Measurements from ENCODE around the gene IRAK2. TPM values are rescaled to one million over a fixed set of nuclear protein-coding genes. Genes with fewer than 3 reads are reported as not detected.

The IRAK2 gene
- total RNA-seq, 1 experiment from 2014 or later: 5.5 TPM

- POLR2A ChIA-PET (ENCODE audit: unreplicated experiment): no interaction called here
- TF ChIP-seq EZH2phosphoT487 (IDR thresholded peaks at IDR 0.05; ENCODE audit: borderline replicate concordance, low read length) (no peak), CTCF (conservative IDR thresholded peaks at IDR 0.05; ENCODE audit: low read depth, low read length) (no peak), EZH2 (IDR thresholded peaks at IDR 0.05; ENCODE audit: low read length, unreplicated experiment) (no peak)
- Histone ChIP-seq H3K9me3 (ENCODE audit: low read length) (no peaks in the 10 kb centered on the region), H3K9me2 (replicated peaks; ENCODE audit: low read length) (no peaks in the 10 kb centered on the region), H3K9ac (ENCODE audit: low read length) (peak overlapping the region; percentile 66), H3K79me2 (ENCODE audit: low read length) (peaks cover 15% of the 10 kb centered on the region; the same call in 1 of the 2 replicates), H4K20me1 (ENCODE audit: low read length) (no peaks in the 10 kb centered on the region), H2AFZ (ENCODE audit: low read length) (0 out of 2 replicates have a peak overlapping the region, but pooled peaks have one; percentile 3), H3K27ac (ENCODE audit: low read length) (peak overlapping the region; percentile 90), H3K4me1 (ENCODE audit: insufficient read depth, low read length) (peaks cover 65% of the 10 kb centered on the region), H3K4me3 (ENCODE audit: low read length) (no peak overlapping the region), H3K36me3 (ENCODE audit: low read depth, low read length) (peaks cover 8% of the 10 kb centered on the region; the same call in 1 of the 2 replicates), H3K27me3 (ENCODE audit: low read length) (no peaks in the 10 kb centered on the region), H3F3A (ENCODE audit: low read length, unreplicated experiment) (peaks cover 4% of the 10 kb centered on the region), H3K4me2 (ENCODE audit: low read length) (peak overlapping the region; percentile 30; the same call in 1 of the 2 replicates)
- CTCF ChIA-PET: no interaction called here
- DNase-seq (peak; percentile 70), ATAC-seq (peak; percentile 3; the same call in 1 of the 2 replicates)
- BruUV-seq (replicated peaks): no TSS peak
- intact Hi-C loops (cut with micrococcal nuclease): loop anchor here (10.0 kb wide), 1 partner anchor 222 kb away; no protein-coding TSS in a partner anchor
Measured at GRCh38 chr3:10196389-10197052, 31.8 kb downstream of the IRAK2 start.

- Histone ChIP-seq H3K27ac (ENCODE audit: low read length) (peak overlapping the region; percentile 95), H4K20me1 (ENCODE audit: low read length) (no peaks in the 10 kb centered on the region), H3K9me3 (ENCODE audit: low read length) (no peaks in the 10 kb centered on the region), H3K4me1 (ENCODE audit: insufficient read depth, low read length) (peaks cover 57% of the 10 kb centered on the region), H3K4me3 (ENCODE audit: low read length) (no peak overlapping the region), H3K27me3 (ENCODE audit: low read length) (no peaks in the 10 kb centered on the region), H2AFZ (ENCODE audit: low read length) (no peak overlapping the region), H3K79me2 (ENCODE audit: low read length) (peaks cover 15% of the 10 kb centered on the region; the same call in 1 of the 2 replicates), H3K9me2 (replicated peaks; ENCODE audit: low read length) (no peaks in the 10 kb centered on the region), H3F3A (ENCODE audit: low read length, unreplicated experiment) (peaks cover 4% of the 10 kb centered on the region), H3K36me3 (ENCODE audit: low read depth, low read length) (peaks cover 8% of the 10 kb centered on the region; the same call in 1 of the 2 replicates), H3K4me2 (ENCODE audit: low read length) (peak overlapping the region; percentile 43), H3K9ac (ENCODE audit: low read length) (peak overlapping the region; percentile 71)
- ChIA-PET CTCF (no interaction called here), POLR2A (ENCODE audit: unreplicated experiment) (no interaction called here)
- ATAC-seq (no peak), DNase-seq (no peak)
- TF ChIP-seq CTCF (conservative IDR thresholded peaks at IDR 0.05; ENCODE audit: low read depth, low read length) (no peak), EZH2 (IDR thresholded peaks at IDR 0.05; ENCODE audit: low read length, unreplicated experiment) (no peak), EZH2phosphoT487 (IDR thresholded peaks at IDR 0.05; ENCODE audit: borderline replicate concordance, low read length) (no peak)
- intact Hi-C loops (cut with micrococcal nuclease): loop anchor here (10.0 kb wide), 1 partner anchor 223 kb away; no protein-coding TSS in a partner anchor
- BruUV-seq (replicated peaks): no TSS peak
Measured at GRCh38 chr3:10198226-10198625, 33.5 kb downstream of the IRAK2 start.
